GM18507 (cell line): ENCODE data around the gene ACTG1.

ENCODE experiments used
- DNase-seq: peaks from one replicate; pipeline ENCODE4 v3.0.0; 2011; ENCODE audit warnings: low read depth; ENCODE audit not compliant: insufficient read length; ENCODE audit errors: extremely low spot score
- FAIRE-seq: peaks from 2 replicates; lab custom pipeline; 2011; peaks lifted over from hg19 to GRCh38; lab: Jason Lieb, UNC

Gene ACTG1

DNA sequence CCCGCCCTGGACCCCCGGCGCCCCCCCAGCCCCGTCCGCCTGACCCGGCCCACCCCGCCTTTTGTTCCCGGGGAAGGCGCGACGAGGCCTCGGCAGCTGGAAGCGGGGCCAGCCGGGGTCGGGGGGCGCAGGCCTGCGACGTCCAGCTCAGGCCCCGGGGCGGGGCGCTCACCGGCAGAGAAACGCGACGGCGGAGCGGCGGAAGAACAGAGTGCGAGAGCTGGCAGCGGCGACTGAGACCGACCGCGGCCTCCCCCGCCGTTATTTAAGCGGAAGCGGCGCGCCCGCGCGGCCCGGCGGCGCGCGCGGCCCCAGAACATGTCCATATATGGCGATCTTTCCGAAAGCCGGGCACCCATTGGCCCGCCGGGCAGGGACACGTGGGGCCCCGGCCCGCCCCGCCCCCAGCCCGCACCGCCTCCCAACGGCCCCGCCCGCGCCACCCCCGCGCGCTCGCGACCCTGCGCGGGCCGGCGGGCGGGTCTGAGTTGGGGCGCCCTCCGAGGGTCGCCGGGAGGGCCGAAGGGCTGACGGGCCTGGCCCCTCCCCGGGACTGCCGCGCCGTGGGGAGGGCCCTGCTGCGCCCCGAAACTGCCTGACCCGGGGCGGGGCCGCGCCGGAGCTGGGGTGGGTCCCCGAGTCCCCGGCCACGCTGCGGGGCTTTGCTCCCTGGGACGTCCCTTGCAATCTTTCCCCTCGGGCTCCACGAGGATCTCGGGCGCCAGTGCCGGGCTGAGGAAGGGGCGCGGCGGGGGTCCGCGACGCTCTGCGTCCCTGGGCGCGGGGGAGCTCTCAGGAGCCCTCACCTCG, at the start of gene ACTG1:
Gene ACTG1, minus strand, starts transcription at position 238 of the 810 bp plus-strand sequence. CDS start 445 bp downstream, outside the sequence.
- peak; percentile 39 for FAIRE-seq
- peak; percentile 83 for DNase-seq

DNA sequence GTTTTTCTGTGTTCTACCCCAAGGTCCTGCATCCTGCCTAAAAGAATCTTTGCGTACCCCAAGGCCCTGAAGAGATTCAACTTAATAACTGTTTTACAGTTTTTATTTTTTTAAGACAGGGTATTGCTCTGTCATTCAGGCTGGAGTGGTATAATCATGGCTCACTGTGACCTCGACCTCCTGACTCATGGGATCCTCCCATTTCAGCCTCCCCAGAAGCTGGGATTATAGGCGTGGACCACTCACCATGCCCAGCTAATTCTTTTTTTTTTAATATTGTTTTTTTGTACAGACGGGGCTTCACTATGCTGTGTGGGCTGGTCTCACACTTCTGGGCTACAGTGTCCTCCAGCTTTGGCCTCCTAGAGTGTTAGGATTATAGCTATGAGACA, 48.9 kb upstream of the ACTG1 start:
- FAIRE-seq (no peak), DNase-seq (no peak)

DNA sequence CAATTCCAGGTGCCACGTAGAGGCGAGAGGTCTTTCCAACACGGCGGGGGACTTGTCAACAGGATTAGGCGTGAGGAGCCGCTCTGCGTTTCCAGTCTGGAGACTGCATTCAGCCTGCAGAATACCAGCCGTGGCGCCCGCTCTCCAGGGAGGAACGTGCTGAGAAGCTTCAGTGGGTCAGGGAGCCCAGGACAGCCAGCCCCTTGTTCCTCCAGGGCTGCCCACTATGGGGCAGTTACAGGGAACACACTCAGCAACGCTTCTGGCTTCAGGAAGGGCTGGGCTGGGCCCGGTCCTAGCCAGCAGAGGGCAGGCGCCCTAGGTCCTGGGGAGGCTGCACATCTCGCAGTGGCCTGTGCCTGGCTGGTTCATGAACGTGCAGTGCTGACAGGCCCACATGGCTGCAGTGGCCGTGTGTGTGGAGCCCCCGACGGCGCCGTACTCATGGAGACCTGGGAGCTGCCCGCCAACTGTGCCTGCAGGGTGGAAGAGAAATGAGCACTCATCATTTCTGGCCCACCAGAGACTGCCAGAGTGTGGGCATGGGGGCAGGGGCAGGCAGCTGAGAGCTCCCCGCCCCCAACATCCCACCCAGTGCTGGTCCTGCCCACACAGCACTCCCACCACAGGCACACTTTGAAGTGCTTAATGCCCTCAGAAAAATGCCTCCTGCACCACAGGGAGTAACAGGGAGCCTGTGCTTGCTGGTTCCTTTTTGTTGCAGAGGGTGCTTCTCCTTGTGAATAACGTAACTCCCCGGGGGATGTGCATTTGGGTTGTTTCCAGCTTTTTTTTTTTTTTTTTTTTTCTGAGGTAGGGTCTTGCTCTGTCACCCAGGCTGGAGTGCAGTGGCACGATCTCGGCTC, 46.6 kb upstream of the ACTG1 start:
- no peak for FAIRE-seq
- DNase-seq, result no peak

DNA sequence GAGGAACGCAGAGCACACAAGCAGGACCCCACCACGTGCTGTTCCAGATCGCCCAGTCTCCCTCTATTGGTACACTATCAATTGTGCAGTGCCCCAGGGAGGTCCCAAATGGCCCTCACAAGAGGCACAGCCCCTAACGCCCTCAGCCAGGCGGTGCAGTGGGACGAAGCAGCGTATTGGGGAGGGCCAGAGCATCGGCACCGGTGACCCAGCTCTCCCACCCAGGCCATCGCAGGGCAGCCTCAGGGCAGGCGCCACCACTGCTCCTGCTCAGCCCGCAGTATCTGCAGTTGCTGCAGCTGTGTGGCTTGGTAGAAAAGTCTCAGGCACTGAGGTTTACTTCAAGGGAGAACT, 45.5 kb upstream of the ACTG1 start:
- FAIRE-seq (no peak), DNase-seq (no peak)

DNA sequence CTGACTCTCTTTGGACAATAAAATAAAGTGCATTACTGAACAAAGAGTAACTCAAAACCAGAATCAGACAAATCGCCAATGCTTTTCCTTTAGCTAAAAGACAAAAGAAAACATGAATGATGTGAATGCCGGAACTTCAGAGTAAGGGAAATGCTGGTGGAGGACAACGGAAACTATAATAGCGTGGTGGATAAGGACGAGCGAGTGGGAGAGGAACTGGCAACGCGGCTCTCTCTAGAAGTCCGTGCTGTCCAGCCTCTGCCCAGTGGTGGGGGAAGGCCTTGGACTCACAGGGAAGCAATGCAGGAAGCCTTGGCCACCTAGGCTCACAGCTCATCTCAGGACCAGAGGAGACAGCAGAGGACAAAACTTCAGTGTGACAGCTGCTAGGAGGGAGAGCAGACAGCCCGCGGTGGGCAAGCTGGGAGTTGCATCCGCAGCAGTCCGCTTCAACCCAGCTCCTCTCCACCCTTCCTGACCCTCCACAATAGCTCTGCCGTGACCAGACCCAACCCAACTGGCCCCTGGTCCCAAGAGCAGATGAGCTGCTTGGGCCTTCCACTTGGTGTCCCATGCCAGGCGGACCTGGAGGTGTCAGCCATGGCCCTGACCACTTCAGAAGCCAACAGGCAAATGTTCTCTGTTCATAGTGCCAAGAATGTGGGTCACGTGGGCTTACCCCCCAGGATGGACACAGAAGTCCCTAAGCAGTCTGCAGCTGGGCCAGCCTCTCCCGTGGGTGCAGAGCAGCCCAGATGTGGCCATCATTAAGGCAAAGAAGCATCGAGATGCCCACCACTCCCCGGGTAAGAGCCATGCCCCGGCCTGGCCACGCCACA, 44.9 kb upstream of the ACTG1 start:
- DNase-seq (no peak), FAIRE-seq (no peak)

DNA sequence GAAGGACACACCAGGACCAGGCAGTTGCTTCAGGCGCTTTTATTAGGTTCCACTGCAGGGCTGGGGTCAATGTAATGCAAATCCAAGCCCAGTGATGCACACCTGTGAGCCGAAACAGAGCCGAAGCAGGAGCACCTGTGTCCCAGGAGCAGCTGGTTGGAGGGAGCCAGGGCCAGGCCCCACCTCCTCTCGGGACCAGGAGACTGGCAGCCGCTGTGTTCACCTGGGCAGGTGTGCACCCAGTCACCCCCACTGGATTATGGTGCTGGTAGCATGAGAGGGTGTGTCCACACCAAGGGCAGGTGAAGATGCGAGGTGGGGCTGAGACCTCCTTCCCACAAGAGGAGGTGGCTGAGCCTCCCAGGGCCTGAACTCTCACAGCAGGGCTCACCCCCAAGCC, 44.3 kb upstream of the ACTG1 start:
- DNase-seq (no peak), FAIRE-seq (no peak)

DNA sequence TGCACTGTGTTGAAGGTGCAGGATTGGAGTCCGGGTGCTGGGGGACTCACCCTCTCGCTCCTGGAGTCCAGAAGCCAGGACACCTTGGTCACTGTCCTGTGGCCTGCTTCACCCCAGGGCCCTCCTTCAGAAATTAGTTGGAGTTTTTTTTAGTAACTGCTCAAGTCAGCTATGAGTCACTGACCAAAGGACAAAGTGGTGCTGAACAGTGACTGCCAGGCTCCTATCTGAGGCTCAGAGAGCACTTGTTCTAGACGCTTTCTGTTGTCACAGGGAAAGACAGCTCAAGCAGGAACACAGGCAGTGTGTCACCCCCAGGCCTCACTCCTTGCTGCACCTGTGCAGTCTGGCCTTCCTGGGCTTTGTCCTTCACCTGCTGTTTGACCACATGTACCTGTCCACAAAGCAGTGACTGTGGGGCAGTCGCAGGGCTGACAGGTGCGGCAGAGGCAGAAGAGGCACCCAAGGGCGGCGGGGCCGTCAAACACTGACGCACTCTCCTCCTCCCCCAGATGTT, 43.6 kb upstream of the ACTG1 start:
- DNase-seq (no peak), FAIRE-seq (no peak)

DNA sequence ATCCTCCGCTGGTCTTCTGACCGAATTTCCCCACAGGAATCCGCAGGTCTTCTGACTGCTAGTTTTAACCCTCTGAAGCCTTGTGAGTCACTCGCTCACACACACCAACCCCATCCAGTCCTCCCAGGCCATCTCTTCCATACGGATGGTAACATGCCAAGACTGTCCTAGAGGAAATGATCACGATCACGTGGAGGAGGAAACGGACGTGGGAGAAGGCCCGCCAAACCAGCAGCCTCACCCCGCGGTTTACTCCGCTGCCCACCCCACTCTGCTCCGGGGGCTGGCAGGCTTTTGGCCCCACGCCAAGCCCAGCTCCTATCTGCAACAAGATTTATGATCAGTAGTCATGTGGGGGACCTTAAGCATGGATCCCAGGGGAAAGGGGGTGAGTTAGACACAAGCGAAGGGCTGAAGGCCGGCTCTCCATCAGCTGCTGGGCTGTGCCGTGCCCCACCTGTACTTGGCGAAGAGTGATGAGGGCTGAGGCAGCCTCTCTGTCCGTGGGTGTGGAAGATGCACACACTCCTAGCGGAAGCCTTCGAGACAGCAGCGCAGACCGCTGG, 41.1 kb upstream of the ACTG1 start:
- no peak for FAIRE-seq
- DNase-seq, result no peak

DNA sequence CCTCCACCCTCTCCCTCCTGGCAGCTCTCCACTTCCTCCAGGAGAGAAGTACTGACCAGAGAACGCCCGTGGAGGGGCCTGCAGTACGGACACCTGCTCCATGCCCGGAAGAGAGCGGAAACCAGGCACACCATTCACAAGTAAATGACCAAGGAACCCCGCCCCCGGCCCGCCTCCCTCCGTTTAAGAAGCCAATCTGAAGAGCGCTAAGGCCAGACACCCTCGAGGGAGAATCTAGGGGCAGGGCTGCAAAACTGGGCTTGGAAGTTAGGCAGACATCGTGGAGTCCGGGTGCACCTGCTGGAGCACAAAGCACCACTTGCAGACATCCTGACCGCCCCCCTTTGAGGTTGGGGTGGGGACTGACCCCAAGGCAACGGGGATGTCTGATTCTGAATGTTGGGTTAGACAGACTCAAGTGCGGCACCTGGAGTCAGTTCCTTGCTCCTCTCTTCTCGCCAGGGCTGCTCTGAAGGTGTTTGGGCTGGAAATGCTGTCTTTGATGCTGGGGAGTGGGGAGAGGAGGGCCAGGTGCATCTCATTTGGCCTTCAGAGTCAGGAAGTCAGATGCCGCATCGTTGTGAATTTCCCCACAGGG, 40.5 kb upstream of the ACTG1 start:
- FAIRE-seq (peak; percentile 87), DNase-seq (peak; percentile 72)

DNA sequence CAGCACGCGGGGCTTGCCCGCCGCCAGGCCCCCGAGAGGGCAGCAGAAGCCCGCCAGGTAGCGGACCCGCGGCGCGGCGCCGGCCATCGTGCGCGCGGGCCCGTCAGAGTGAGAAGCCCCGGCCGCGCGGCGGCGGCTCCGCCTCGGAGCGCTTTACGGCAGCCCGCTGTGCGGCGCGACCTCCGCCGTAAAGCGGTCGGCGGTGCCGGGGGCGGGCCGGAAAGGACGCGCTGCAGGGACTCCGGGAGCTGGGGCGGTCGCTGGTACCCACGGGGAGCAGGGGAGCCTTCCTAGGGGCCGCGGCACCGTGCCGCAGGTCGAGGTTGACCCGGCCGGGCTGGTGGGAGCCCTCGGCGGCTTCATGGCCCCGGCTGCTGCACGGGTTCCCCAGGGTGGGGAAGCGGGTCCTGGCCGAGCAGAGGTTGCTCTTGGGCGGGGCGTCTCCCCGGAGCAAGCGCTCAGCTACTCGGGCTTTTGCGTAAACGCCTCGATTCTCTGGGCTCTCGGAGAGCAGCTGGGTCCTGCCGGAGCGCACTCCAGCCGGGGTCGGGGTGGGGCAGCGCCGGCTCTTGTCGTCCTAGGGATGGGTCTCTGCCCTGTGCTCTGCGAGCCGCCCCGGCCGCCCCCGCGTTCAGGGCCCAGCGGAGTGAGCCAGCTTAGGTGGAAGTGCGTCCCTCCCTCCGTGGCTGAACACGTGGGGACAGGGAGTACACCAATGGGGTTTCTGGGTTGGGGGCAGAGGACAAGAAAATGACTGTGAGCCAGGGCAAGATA, 39.8 kb upstream of the ACTG1 start, which contains the start of gene FAAP100:
Gene FAAP100, minus strand, starts transcription at position 110 of the 774 bp plus-strand sequence. Its CDS starts 23 bp downstream, at position 87.
- DNase-seq, result peak; percentile 94
- peak; percentile 39 for FAIRE-seq

DNA sequence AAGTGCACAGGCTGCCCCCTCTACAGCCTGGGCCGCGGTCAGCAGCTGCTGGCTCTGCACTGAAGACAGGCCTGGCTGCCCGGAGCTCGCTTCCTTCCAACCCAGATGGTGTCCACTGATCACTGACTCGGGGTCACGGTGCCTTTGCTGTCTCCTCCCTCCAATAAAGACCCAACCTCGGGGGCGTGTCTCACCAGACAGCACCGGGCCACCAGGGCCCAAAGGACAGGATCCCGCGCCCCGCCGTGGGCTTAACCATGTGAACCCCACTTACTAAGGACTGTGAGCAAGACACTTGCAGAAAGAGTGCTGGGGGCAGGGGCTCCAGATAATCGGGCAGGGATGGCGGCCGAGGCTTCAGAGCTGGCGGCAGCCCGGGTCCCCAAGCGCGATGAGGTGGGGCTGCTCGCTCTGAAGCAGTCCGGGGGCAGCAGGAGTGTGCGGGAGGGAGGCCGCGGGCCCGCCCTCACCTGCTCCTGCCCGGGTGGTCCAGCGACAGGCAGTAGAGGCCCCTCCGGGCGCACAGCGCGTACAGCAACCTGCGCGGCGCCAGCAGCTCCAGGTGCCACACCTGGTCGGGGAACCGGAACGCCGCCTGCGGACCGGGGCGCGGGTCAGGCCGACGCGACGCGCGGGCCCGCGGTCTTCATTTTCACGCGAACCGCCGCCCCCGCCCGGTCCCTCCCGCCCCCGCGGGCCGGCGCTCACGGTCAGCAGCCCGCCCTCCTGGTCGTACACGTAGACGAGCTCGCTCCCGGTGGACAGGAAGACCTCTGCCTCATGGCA, 39.1 kb upstream of the ACTG1 start:
- no peak for FAIRE-seq
- DNase-seq, result no peak

DNA sequence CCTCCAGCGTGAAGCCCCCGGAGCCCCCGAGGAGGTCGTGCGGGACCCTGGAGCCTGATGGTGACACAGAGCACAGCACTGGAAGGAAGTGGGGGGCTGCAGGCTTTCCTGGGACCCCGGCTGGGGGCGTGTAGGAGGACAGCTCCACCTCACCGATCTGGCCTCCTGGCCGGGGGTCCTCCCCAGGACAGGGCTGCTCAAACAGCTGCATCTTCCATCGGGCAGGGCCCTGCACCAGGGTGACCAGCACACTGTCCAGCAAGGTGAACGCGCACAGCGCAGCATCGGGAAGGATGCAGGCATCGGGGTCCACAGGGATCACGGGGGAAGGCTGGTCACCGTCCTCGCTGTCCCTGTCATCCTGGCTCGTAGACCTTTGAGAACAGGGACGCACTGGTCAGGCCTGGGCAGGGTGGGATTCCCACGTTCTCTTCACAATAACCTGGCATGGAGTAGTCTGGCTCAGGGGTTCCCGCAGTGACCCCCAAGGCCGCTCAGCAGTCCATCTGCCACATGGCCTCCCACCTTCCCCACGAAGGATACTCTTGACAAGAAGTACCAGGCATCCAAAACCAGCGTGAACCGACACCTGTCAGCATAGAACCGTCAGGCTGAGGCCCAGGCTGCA, 38.3 kb upstream of the ACTG1 start:
- no peak for DNase-seq
- FAIRE-seq, result no peak

DNA sequence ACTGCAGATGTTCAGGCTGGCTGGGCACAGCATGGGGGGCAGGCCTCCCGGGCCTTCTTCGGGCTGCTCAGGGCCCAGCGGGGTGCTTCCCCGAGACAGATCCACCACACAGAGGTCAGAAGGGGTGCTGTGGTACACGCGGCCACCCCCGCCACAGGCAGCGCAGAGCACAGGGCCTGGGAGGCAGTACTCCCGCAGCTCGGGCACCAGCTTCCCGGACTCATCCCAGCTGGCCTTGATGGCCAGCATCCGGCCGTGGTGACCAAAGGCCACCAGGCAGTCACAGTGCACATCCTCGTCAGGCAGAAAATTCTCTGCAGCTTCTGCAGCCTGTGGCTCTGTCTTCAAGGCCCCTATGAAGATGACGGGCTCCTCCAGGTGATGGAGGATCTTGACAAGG, 37.7 kb upstream of the ACTG1 start:
- DNase-seq (no peak), FAIRE-seq (no peak)

DNA sequence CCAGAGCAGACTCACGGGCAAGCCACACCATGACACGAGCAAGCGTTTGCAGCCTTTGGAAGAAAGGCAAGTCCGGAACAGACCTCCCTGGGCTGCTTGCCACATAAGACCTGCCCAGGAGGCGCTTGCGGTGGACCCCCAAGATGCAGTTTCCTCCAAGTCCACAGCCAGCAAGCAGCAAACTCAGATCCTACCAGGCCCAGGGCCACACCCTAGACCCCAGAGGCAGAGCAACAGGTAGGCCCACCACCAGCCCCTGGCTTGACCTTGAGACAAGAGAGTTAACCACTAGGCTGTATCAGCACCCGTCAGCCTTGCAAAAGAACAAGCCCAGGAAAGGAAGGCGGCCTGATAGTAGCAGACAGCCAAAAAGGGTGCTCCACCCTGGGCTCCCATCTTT, 37.2 kb upstream of the ACTG1 start:
- DNase-seq (no peak), FAIRE-seq (no peak)

DNA sequence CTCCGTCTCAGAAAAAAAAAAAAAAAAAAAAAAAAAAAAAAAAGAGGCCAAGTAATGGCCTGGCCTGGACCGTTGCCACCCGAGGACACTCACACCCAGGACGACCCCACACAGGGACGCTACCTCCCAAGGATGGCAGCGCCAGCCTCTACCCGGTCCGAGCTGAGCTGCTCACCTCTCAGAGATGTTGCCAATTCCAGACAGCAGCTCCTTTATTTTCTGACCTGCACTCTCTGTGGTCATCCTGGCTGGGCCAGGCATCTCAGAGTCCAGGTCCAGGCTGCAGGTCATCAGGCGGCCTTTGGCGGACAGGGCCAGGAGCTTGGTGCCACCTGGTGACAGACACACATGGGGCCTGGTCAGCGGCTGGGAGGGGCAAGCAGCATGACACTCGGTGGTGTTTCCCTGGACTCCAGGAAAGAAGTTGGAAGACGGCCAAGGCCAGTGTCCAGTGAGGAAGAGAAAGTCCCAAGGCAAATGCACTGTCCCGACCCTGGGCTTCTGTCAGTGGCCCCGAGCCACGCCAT, 36.5 kb upstream of the ACTG1 start:
- FAIRE-seq, result no peak

DNA sequence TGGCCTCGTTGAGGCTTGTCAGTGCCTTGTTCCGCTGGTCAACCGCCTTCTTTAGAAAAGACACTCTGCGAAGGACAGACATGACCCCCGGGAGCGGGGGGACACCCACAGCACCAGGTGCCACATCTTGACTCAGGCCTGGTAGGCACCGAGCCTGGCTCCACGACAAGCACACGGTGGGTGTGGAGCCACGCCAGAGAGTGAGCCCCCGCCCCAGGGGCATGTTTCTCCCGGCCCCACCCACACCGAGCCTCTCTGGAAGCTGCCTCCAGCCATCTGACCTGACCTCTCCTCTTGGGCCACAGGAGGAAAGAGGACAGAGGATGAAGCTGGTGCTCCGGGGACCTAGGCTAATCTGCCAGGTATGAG, 35.0 kb upstream of the ACTG1 start:
- FAIRE-seq (no peak), DNase-seq (no peak)

More for the DNA sequence above, 36.5 kb upstream of the ACTG1 start:
- DNase-seq, result no peak
